ENCODE measurements around the gene KLC1.

Gene KLC1

GRCh38 chr14:103654619-103655018 is 25.6 kb downstream of the KLC1 start:
- H3K9ac ChIP-seq, result no peak overlapping the region
- H3K79me2 ChIP-seq, result peaks cover 25% of the 10 kb centered on the region
- no peak overlapping the region for H2AFZ ChIP-seq
- no peaks in the 10 kb centered on the region for H3K27me3 ChIP-seq (ENCODE audit: control insufficient read depth, insufficient read depth, low read length)
- no peak overlapping the region for H3K4me3 ChIP-seq (ENCODE audit: low read depth, low read length)
- H3K36me3 ChIP-seq (ENCODE audit: control insufficient read depth, insufficient read depth, low read length), result no peaks in the 10 kb centered on the region
- no peak overlapping the region for H3K27ac ChIP-seq
- no peaks in the 10 kb centered on the region for H3K9me3 ChIP-seq (ENCODE audit: control insufficient read depth, low read length)
- no peak for TF ChIP-seq CTCF (IDR thresholded peaks at IDR 0.05)
- H3K4me1 ChIP-seq, result peaks cover 7% of the 10 kb centered on the region
- H3K4me2 ChIP-seq (ENCODE audit: low read length), result no peak overlapping the region

- H3K27me3 ChIP-seq (ENCODE audit: control insufficient read depth, insufficient read depth, low read length), result no peaks in the 10 kb centered on the region
- no peaks in the 10 kb centered on the region for H3K36me3 ChIP-seq (ENCODE audit: control insufficient read depth, insufficient read depth, low read length)
- no peaks in the 10 kb centered on the region for H3K9me3 ChIP-seq (ENCODE audit: control insufficient read depth, low read length)
- no peak overlapping the region for H3K4me3 ChIP-seq (ENCODE audit: low read depth, low read length)
- H3K9ac ChIP-seq, result no peak overlapping the region
- H3K79me2 ChIP-seq, result peaks cover 22% of the 10 kb centered on the region
- H2AFZ ChIP-seq, result no peak overlapping the region
- no peak overlapping the region for H3K27ac ChIP-seq
- no peak for TF ChIP-seq CTCF (IDR thresholded peaks at IDR 0.05)
- H3K4me2 ChIP-seq (ENCODE audit: low read length), result no peak overlapping the region
- peaks cover 7% of the 10 kb centered on the region for H3K4me1 ChIP-seq
Observed at GRCh38 chr14:103656031-103656755, 27.2 kb downstream of the KLC1 start.

- TF ChIP-seq CTCF (IDR thresholded peaks at IDR 0.05), result no peak
- H3K4me1 ChIP-seq, result peaks cover 7% of the 10 kb centered on the region
- no peaks in the 10 kb centered on the region for H3K27me3 ChIP-seq (ENCODE audit: control insufficient read depth, insufficient read depth, low read length)
- H3K36me3 ChIP-seq (ENCODE audit: control insufficient read depth, insufficient read depth, low read length), result no peaks in the 10 kb centered on the region
- H3K9ac ChIP-seq, result no peak overlapping the region
- no peak overlapping the region for H3K27ac ChIP-seq
- peaks cover 21% of the 10 kb centered on the region for H3K79me2 ChIP-seq
- H3K4me3 ChIP-seq (ENCODE audit: low read depth, low read length), result no peak overlapping the region
- no peaks in the 10 kb centered on the region for H3K9me3 ChIP-seq (ENCODE audit: control insufficient read depth, low read length)
- no peak overlapping the region for H2AFZ ChIP-seq
- no peak overlapping the region for H3K4me2 ChIP-seq (ENCODE audit: low read length)
Observed at GRCh38 chr14:103656756-103657133, 27.7 kb downstream of the KLC1 start.

- Histone ChIP-seq H3K36me3 (ENCODE audit: control insufficient read depth, insufficient read depth, low read length) (no peaks in the 10 kb centered on the region), H2AFZ (no peak overlapping the region), H3K4me1 (peaks cover 7% of the 10 kb centered on the region), H3K9ac (no peak overlapping the region), H3K27me3 (ENCODE audit: control insufficient read depth, insufficient read depth, low read length) (no peaks in the 10 kb centered on the region), H3K9me3 (ENCODE audit: control insufficient read depth, low read length) (no peaks in the 10 kb centered on the region), H3K27ac (no peak overlapping the region), H3K79me2 (peaks cover 21% of the 10 kb centered on the region), H3K4me3 (ENCODE audit: low read depth, low read length) (no peak overlapping the region), H3K4me2 (ENCODE audit: low read length) (no peak overlapping the region)
- no peak for TF ChIP-seq CTCF (IDR thresholded peaks at IDR 0.05)
Observed at GRCh38 chr14:103657471-103657870, 28.5 kb downstream of the KLC1 start.

GRCh38 chr14:103659631-103660030 is 30.6 kb downstream of the KLC1 start:
- Histone ChIP-seq H3K4me3 (ENCODE audit: low read depth, low read length) (no peak overlapping the region), H3K4me1 (no peaks in the 10 kb centered on the region), H3K36me3 (ENCODE audit: control insufficient read depth, insufficient read depth, low read length) (no peaks in the 10 kb centered on the region), H3K4me2 (ENCODE audit: low read length) (no peak overlapping the region), H3K27me3 (ENCODE audit: control insufficient read depth, insufficient read depth, low read length) (no peaks in the 10 kb centered on the region), H3K79me2 (peaks cover 33% of the 10 kb centered on the region), H3K27ac (no peak overlapping the region), H3K9me3 (ENCODE audit: control insufficient read depth, low read length) (no peaks in the 10 kb centered on the region), H2AFZ (no peak overlapping the region), H3K9ac (no peak overlapping the region)
- no peak for TF ChIP-seq CTCF (IDR thresholded peaks at IDR 0.05)
